GM18861 (cell line): ENCODE results near the gene DAGLB.

Experiments used
- ATAC-seq: cut with Tn5 transposase; IDR thresholded peaks from one replicate; pipeline ENCODE4 v1.9.1; 2021; ENCODE audit not compliant: unreplicated experiment

Gene DAGLB

DNA sequence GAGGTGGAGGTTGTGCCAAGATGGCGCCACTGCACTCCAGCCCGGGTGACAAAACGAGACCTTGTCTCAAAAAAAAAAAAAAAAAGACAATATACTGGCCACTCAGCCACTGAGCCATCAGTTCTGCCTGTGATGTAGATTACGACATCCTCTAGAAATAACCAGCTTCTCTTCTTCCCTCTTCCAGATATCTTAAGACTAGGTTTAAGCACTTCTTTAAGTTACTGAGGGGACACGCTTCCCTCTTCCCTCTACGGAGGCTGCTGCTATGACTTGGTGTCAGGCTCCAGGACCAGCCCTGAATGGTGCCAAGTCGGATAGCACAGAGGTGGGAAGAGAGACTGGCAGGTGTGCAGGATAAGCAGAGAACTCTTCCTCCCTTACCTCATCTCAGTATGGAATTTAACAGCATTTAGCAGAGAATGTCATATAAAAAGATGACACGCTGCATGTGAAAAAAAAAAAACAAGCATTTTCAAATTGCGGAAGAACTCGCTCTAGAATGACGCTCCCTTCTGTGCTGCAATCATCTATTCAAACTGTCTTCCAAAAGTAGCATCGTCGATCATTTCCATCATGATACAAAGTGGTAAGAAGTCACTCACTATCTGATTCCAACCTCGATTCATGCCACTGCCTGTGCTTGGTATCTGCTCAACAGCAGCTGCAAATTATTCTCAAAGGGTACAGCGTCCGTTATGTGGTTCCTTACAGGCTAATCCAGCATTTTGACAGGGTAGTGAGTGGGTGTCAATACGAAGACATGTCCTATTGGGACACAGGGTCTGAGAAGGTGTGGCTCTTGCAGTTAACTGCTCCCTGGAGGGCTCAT, 13.8 kb downstream of the DAGLB start:
- no peak for ATAC-seq

DNA sequence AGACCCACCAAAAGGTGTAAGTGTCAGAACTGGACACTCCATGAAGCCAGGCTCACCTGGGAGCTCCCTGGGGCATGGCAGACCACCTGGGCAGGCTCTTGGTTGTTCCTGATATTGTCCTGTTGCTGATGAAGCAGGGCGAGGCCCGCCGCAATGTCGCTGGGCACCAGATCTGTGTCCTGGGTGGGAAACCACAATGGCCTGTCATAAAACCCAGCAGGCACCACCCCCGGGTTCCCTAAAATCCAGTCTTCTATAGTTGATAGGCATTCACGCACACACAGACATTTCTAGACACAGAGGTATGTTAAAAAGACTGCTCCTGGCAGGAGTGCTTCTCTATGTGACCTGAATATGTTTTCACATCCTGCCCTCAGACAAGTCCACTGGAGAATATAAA, 15.0 kb downstream of the DAGLB start:
- no peak for ATAC-seq

DNA sequence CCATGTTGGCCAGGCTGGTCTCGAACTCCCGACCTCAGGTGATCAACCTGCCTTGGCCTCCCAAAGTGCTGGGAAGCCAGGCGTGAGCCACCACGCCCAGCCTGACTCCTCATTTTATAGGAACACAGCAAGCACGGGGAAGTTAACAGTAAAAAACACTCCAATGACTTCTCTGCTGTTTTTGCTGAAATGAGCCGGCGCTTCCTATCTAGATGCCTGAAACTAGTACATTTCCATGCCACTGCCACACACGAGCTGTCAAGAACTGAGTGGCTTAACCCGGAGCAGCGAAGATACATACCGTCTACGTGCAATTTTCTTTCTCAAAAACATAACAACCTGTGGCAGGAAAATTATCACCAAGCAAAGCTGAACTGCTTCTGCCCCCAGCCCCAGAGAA, 16.8 kb downstream of the DAGLB start:
- no peak for ATAC-seq

DNA sequence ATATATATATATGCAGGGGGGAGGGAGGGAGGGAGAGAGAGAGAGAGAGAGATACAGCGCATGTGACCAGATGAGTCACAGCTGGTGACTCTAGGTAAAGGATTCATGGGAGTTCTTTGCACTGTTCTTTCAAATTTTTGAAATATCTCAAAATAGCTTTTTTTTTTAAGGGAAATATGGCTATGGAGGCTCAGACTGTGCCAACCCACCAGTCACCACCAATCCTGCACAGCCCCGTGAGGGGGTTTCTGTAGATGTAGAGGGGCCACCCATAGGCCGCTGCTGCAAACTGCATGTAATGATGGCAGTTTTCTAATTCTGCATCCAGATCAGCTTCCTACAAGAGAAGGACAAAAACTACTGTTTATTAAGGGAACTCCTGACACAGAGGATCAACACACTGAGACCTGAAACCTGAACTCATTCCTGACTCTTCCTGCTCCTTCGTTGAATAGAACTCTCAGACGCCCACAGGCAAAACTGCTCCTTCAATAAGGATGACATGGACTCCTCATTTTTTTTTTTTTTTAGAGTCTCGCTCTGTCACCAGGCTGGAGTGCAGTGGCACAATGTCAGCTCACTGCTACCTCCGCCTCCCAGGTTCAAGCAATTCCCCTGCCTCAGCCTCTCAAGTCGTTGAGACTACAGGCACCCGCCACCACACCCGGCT, 17.3 kb downstream of the DAGLB start:
- ATAC-seq = no peak

DNA sequence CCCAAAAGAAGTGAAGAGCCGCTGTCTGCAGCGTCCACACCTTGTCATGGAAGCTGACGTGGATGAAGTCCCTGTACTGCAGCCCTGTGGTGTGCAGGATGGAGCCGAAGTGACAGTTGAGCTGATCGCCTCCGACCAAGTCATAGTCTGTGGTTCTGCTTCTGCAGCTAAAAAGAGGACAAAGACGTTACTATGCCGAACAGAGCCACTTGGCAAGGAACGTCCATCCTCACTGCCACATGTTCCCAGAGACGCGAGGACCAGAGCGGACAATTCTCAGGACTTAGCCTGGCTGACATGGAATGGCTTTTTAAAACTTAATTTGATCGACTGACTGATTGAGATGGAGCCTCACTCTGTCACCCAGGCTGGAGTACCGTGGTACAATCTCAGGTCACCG, 21.8 kb downstream of the DAGLB start:
- ATAC-seq = no peak

DNA sequence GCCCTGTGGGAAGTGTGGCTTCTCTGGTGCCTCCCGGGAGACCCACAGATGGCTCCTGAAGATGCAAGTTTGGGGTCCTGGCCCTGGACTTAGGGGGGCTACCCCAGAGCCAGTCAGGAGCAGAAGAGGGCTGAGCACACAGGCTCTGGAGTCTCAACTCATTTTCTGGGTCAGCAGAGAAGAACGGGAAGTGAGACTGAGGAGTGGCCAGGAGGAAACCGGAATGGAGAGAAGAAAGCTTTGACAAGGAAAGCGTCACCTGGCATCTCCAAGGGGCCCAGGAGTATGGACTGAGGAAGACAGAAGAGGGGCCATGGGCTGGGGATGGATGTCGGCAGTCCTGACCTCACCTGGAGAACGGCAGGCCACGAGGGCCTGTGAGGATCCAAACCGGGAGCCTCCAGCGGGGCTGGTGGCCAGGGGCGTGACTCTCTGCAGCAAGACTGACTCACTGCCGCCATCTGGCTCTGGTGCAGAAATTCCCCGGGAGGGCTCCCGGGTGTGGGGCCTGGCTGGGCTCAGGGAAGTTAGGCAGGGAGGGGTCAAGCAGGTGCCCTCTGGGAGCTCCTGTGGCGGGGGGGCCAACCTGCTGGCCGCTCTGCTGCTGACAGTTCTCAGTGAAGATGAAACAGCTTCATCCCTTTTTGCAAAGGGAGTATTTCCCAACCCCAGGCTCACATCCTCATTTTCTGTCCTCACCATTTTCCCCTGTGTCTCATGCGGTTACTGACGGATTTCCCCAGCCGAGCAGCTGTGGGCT, 23.6 kb downstream of the DAGLB start:
- no peak for ATAC-seq

DNA sequence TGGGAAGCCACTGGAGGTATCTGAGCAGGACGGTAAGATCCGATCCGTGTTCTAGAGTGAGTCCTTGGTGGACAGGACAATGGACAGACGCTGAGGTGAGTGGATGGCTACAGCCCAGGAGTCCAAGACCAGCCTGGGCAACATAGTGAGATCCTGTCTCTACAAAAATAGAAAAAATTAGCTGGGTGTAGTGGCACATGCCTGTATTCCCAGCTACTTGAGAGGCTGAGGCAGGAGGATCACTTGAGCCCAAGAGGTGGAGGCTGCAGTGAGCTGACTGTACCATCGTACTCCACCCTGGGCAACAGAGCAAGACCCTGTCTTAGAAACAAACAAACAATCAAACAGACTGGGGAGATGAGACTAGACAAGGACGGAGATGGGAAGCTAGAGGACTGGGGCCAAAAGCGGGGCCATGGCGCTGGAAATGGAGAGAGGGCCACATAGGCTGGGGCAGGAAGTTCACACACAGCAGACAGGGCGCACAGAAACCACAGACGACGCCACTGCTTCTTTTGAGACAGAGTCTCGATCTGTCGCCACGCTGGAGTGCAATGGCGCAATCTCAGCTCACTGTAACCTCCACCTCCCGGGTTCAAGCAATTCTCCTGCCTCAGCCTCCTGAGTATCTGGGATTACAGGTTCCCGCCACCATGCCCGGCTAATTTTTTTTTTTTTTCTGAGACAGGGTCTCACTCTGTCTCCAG, 24.7 kb downstream of the DAGLB start:
- no peak for ATAC-seq

DNA sequence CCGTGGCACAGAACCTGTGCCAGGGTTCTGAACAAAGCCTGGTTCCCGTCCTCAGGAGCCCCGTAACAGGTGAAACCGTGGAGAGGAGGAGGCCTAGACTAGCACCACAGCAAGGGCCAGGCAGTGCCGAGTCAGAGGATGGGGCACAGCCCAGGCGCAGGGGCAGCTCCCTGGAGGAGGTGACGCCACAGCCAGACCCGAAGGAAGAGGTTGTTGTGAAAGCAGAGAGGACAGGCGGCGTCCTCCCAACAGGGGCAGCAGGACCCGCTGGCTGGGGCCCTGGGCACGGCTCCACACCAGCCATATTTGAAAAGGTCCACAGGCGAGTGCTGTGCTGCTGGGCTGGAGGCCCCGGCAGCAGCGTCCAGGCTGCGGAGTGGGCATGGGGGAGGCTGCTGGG, 25.7 kb downstream of the DAGLB start:
- ATAC-seq = no peak

DNA sequence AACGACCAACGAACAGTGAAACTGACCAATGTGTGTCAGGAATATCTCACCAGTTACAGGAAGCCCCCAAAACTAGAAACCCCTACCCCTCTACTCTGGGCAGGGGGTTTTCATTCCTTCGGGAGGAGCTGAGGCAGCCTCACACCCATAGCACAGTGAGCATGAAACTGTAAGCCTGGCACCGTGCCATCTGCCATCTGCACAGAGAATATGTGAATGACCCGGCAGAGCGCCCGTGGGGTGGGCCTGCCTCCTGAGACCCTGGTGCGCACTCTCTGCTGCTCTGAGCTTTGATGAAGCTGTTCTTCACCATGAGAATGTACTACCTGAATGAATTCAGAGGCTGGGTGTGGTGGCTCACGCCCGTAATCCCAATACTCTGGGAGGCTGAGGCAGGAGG, 27.1 kb downstream of the DAGLB start:
- ATAC-seq = no peak

DNA sequence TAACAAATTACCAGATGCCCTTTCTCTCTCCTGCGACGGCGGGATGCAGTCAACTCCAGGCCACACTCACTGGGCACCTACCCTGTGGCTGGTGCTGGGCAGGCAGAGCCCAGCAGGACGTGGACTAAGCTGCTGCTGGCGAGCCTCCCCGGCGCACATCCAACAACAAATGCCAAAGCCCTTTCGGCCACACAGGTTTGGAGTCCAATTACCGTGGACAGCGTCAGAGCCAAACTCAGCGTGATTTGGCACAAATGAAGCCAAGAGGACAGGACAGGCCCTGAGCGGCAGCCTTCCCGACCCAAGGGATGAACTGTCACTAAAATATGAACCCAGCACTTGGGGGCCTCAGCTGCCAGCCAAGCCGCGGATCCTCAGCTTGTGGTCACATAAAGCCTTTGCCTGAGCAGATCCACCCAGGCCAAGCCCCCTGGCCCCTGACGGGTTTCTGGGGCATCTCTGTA, 28.4 kb downstream of the DAGLB start:
- ATAC-seq = no peak

DNA sequence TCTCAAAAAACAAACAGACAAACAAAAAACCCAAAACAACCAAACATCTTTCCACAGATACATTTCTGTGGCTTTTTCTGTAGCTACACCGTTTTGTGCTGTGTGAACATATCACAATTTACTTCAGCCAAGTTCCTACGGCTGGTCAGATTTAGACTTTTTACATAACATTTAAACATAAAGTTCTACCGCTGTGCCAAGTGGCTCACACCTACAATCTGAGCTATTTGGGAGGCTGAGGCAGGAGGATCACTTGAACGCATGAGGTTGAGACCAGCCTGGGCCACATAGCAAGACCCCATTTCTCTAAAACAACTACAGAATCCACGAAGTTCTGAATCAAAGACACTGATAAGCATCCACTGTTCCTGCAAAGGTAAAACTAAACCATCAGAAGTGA, 30.3 kb downstream of the DAGLB start:
- ATAC-seq = no peak

DNA sequence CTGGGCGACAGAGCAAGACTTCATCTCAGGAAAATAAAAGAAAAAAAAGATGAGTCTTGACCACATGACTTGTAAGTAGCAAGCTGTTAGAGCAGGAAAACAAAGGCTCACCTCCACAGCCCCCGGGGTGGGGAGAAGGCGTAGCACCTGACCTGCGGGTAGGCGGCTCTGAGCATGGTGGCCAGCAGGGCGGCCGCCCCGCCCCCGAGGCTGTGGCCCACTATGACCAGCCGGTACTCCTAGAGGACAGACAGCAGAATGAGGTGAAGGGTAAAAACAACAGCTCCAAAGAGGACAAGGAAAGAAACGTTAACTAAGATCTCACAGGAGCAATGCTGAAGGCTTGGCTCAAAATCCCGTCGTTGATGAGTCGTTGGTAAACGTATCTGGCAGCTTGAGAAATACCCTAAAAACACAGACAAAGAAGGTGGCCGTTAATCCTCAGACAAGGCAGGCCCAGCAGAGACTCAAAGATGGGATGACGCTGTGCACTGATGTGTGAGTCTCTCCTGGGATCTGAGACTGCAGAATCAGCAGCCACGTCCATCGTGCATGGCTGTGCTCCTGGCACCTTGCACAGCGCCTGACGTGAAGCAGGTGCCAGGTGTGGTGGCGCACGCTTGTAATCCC, 31.1 kb downstream of the DAGLB start:
- no peak for ATAC-seq

DNA sequence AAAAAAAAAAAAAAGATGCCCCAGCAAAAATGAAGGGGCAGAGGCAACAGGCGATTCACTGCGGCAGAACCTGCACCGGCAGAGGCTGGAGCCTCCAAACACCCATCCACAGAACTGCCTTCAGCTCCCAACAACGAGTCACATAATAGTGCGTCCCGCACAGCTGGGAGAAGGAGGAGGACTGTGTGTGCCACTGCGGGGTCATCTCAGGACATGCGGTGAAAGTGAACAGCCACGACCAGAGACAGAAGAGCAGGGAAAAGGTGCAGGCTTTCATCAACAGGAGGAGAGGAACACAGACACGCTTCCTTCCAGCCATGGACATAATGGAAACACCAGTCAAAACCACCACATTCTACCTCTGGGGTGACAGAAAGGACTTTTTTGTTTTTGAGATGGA, 34.1 kb downstream of the DAGLB start:
- no peak for ATAC-seq

DNA sequence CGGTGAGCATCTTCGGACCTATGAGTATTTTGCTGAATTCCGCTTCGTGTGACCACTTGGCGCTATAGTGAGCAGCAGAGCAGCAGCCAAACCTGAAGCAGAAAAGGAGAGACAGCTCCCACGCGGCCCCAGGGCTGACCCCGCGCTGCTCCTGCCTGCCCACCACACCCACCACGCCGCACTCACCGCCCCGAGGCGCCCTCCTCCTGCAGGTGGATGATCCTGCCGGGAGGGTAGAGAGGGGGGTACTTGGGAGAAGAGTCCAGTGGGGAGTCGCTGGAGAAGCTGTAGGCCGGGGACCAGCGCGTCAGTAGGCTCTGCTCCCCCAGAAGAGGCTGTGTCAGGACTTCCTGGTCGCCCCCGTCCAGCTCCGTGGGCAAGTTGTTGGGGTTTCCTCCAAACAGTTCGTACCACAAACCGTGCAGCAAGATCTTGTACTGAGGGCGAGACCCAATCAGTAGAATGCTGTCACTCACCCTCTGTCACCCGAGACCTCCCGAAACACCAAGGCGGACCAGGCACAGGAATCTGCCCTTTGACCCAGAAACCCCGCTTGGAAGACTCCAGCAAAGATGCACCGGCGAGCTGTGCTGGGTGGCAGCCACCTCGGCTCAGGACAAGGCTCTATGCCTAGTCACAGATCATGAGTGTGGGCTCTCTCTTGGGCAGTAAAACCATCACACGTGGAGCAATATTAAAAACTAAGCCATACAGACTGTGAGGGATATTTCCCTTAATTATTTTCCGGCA, 37.6 kb downstream of the DAGLB start:
- ATAC-seq = no peak

DNA sequence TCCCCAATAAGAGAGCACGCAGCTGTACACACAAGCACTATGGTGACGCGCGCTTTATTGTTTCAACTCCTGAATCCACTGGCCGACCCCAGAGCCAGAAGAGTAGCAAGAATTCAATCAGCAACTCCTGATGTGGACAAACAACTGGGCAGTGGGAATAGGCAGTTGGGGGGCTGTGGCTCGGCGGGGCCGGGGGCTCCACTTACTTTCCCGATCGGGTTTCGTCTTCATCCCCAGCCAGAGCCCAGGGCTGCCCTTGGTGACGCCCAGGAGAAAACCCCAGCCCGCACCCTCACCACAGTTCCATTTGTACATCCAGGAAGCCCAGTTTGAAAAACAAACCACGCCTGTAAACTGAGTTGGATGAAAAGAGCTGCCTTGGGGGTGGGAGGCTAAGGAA, 38.7 kb downstream of the DAGLB start:
- no peak for ATAC-seq

DNA sequence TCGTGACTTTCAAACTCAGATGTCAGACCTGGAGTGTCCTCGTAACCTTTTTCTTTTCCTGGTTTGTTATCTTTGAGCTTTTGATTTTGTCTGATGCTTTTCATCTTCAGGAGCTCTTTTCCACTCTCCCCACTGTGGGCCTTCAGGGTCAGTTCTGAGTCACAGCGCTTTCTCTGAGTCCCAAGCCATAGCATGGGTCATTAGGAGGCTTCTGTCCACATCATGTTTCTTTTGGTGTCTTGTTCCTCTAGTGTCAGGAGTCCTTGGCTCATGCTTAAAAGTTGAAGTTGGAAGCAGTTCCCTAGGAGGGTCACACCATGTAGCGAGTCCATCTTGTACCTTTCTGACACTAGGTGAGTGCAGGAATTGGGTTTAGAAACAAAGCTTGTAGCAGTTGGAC, 40.3 kb downstream of the DAGLB start:
- ATAC-seq = no peak

DNA sequence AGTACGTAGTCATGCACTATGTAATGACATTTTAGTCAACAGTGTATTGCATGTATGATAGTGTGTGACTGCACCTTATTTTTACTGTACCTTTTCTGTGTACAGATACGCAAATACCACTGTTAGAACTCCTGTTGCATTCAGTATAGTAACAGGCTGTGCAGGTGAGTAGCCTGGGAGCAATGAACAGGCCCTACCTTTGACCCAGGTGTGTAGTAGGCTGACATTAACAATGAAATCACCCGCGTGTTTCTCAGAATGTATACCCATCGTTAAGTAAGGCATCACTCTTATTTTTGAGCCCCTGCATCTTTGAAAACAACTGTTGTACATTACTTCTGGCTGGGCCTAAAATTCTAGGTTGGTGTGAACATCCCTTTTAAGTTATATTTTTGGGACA, 41.6 kb downstream of the DAGLB start:
- ATAC-seq = no peak

DNA sequence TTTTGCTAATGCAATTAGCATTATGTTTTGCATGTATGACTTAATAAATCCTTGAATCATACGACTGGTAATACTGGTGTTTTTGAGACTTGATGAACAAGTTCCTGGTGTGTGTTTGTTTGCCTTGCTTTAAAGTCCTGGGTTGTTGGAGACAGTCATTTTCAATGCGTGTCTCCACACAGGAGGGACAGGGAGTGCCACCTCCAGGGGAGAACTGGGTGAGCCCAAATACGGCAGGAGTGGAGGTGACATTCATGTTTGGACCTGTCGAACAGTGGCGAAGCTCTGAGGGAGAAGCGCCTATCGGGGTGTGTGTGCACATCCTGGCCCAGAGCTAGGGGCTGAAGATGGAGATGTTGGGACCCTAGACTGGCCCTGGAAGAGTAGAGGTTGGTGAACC, 43.8 kb downstream of the DAGLB start:
- no peak for ATAC-seq

DNA sequence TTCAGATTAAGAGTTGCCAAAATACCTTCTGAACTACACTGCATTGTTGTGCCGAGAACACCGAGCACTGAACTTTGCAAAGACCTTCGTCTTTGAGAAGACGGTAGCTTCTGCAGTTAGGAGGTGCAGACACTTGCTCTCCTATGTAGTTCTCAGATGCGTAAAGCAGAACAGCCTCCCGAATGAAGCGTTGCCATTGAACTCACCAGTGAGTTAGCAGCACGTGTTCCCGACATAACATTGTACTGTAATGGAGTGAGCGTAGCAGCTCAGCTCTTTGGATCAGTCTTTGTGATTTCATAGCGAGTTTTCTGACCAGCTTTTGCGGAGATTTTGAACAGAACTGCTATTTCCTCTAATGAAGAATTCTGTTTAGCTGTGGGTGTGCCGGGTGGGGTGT, 45.0 kb downstream of the DAGLB start:
- ATAC-seq = no peak

DNA sequence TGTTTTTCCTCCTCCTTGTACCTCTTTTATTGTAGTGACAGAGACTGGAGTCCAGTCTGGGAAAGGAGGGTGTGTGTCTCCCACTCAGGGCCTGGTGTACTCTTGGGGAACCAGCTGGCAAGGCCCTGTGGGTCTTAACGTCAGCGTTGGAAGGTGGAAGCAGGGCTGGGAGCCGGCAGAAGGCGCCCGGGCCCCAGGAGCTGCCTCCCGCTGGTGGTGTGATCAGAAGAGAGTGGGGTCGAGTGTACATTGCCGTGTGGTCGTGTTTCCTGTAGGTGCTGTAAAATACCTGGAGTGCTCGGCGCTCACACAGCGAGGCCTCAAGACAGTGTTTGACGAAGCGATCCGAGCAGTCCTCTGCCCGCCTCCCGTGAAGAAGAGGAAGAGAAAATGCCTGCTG, 45.7 kb downstream of the DAGLB start:
- no peak for ATAC-seq
